Keratinocyte (primary cell): ENCODE measurements around the gene KCNH1. TPM values are rescaled to one million over a fixed set of nuclear protein-coding genes. Genes with fewer than 3 reads are reported as not detected.

Source experiments
- DNase-seq: peaks from one replicate; pipeline ENCODE4 v3.0.0-alpha.2; 2011; ENCODE audit warnings: low read depth, missing footprints, low spot score
- FAIRE-seq: peaks from 2 replicates; lab custom pipeline; 2011; peaks lifted over from hg19 to GRCh38; lab: Jason Lieb, UNC
- H2AFZ ChIP-seq: 2 replicates; pipeline ENCODE4 v1.6.0; 2012; ENCODE audit warnings: low read length, control low read depth, inconsistent platforms; ENCODE audit not compliant: control insufficient read depth
- H3K27ac ChIP-seq: 2 replicates; pipeline ENCODE4 v1.5.1; 2011; ENCODE audit warnings: low read length; ENCODE audit not compliant: control insufficient read depth, insufficient read depth
- H3K27me3 ChIP-seq: 3 replicates; pipeline ENCODE4 v1.6.0; 2011; ENCODE audit warnings: low read length; ENCODE audit not compliant: control insufficient read depth, insufficient read depth; ENCODE audit errors: extremely low read depth
- H3K36me3 ChIP-seq, 2 experiments: 2 replicates in 1 of 2; 3 replicates in 1 of 2; pipeline ENCODE4 v1.5.1; 2011; ENCODE audit warnings: low read length in 2 of 2, mild to moderate bottlenecking in 1 of 2; ENCODE audit not compliant: control insufficient read depth in 2 of 2, insufficient read depth in 2 of 2; ENCODE audit errors: extremely low read depth in 1 of 2
- H3K4me1 ChIP-seq: 3 replicates; pipeline ENCODE4 v1.5.1; 2011; ENCODE audit warnings: low read length; ENCODE audit not compliant: control insufficient read depth, insufficient read depth; ENCODE audit errors: extremely low read depth
- H3K4me2 ChIP-seq: 3 replicates; pipeline ENCODE4 v1.6.0; 2011; ENCODE audit warnings: low read depth, low read length; ENCODE audit not compliant: control insufficient read depth, insufficient read depth; ENCODE audit errors: extremely low read depth
- H3K4me3 ChIP-seq, 3 experiments: fragments of 200-600 bp in 1 of 3; sonication (generic) in 1 of 3; 2 replicates in 2 of 3; 3 replicates in 1 of 3; pipeline ENCODE4 v1.5.1; 2011 to 2016; ENCODE audit warnings: low read length in 3 of 3, mild to moderate bottlenecking in 3 of 3, control low read depth in 2 of 3, inconsistent platforms in 1 of 3, low read depth in 1 of 3, mixed read lengths in 1 of 3, mixed run types in 1 of 3, moderate library complexity in 1 of 3; ENCODE audit not compliant: control insufficient read depth in 2 of 3, insufficient read depth in 2 of 3; ENCODE audit errors: extremely low read depth in 1 of 3
- H3K79me2 ChIP-seq: 2 replicates; pipeline ENCODE4 v1.6.0; 2012; ENCODE audit warnings: low read length; ENCODE audit not compliant: control insufficient read depth, insufficient read depth
- H3K9ac ChIP-seq: 3 replicates; pipeline ENCODE4 v1.6.0; 2011; ENCODE audit warnings: low read length; ENCODE audit not compliant: control insufficient read depth, insufficient read depth; ENCODE audit errors: extremely low read depth
- H3K9me1 ChIP-seq: 3 replicates; pipeline ENCODE4 v1.6.0; 2011; ENCODE audit warnings: low read length; ENCODE audit not compliant: control insufficient read depth, insufficient read depth; ENCODE audit errors: extremely low read depth
- H3K9me3 ChIP-seq: 2 replicates; pipeline ENCODE4 v1.5.1; 2012; ENCODE audit warnings: low read depth, low read length; ENCODE audit not compliant: control insufficient read depth
- H4K20me1 ChIP-seq: 3 replicates; pipeline ENCODE4 v1.6.0; 2011; ENCODE audit warnings: low read length; ENCODE audit not compliant: control insufficient read depth, insufficient read depth; ENCODE audit errors: extremely low read depth
- EZH2 ChIP-seq: IDR thresholded peaks from one replicate; pipeline ENCODE4 v1.6.1; 2012; ENCODE audit warnings: inconsistent platforms, mild to moderate bottlenecking, low read length, moderate library complexity
- dilution Hi-C: fragments of 300-500 bp; cut with MboI; formaldehyde crosslinking; loops from one replicate; pipeline ENCODE4 v1.7.0; 2020; ENCODE audit warnings: low sequenced_read_pairs; ENCODE audit not compliant: extremely low pct_ligation_motif_present
- polyA plus RNA-seq, 5 experiments: library from polyadenylated mRNA; depleted of rRNA in 3 of 5; stranded (reverse) in 3 of 5; stranded (forward) in 1 of 5; unstranded in 1 of 5; fragments of >200 nt; gene quantifications; 1 replicate in 1 of 5; 2 replicates in 3 of 5; 3 replicates in 1 of 5; pipeline versions ENCODE4 v1.2.1 to v1.2.3, GENCODE V29; 2011 to 2012; ENCODE audit warnings: missing spikeins in 2 of 5, low read depth in 1 of 5, low replicate concordance in 1 of 5
- TF ChIP-seq, protein P1 (sequence below), 3 experiments: IDR thresholded peaks in 1 of 3; conservative IDR thresholded peaks in 1 of 3; optimal IDR thresholded peaks in 1 of 3; 2 replicates in 2 of 3; 3 replicates in 1 of 3; pipeline versions ENCODE3 to v1.5.1; 2011; ENCODE audit warnings: low read length in 3 of 3, mild to moderate bottlenecking in 3 of 3, moderate library complexity in 2 of 3, control low read depth in 1 of 3, inconsistent platforms in 1 of 3; ENCODE audit not compliant: insufficient read depth in 2 of 3; ENCODE audit errors: extremely low read depth in 1 of 3

KCNH1 gene
- polyA plus RNA-seq, 1 donor (not counting 4 experiments of a cell fraction or from before 2014, with no cell fraction given) = not detected

DNA sequence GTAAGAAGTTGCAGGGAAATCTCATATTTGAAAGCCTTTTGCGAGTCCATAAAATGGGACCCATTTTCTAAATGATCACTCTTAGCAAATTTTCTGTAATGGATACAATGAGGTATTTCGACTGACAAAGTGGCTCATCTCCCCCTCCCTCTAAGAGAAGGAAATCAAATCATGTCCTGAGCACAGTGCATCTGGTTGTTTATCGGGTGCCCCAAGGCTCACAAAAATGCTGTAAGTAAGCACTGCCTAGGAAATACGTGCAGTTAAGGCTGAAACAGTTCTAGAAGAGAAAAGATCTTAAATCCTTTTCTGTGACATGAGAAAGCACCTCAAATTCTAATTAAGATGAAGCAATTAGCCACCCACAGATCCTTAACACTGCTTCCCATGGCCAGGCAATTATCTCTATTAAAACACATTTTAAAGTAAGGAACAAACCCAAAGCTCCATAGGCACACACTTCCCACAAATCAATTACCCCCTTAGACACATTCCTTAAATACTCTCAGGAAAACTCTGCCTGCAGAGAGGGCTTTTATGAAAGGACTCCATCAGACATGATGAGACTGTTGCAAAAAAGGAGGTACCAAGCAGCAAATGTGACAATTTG lies 216.3 kb downstream of the KCNH1 start:
- Histone ChIP-seq H3K36me3 (no peaks in the 10 kb centered on the region), H3K4me1 (no peaks in the 10 kb centered on the region), H3K4me3 (no peak overlapping the region), H3K9me3 (no peaks in the 10 kb centered on the region), H4K20me1 (no peaks in the 10 kb centered on the region), H3K9me1 (no peaks in the 10 kb centered on the region), H3K9ac (no peak overlapping the region), H2AFZ (no peak overlapping the region), H3K79me2 (no peaks in the 10 kb centered on the region), H3K27ac (no peak overlapping the region), H3K27me3 (no peaks in the 10 kb centered on the region), H3K4me2 (no peak overlapping the region)
- DNase-seq (no peak), FAIRE-seq (no peak)
- TF ChIP-seq, protein P1, sequence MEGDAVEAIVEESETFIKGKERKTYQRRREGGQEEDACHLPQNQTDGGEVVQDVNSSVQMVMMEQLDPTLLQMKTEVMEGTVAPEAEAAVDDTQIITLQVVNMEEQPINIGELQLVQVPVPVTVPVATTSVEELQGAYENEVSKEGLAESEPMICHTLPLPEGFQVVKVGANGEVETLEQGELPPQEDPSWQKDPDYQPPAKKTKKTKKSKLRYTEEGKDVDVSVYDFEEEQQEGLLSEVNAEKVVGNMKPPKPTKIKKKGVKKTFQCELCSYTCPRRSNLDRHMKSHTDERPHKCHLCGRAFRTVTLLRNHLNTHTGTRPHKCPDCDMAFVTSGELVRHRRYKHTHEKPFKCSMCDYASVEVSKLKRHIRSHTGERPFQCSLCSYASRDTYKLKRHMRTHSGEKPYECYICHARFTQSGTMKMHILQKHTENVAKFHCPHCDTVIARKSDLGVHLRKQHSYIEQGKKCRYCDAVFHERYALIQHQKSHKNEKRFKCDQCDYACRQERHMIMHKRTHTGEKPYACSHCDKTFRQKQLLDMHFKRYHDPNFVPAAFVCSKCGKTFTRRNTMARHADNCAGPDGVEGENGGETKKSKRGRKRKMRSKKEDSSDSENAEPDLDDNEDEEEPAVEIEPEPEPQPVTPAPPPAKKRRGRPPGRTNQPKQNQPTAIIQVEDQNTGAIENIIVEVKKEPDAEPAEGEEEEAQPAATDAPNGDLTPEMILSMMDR (optimal IDR thresholded peaks at IDR 0.05 in 1 of 3, IDR thresholded peaks at IDR 0.05 in 1 of 3, conservative IDR thresholded peaks at IDR 0.05 in 1 of 3; ENCODE audit: extremely low read depth in 1 of 3, insufficient read depth in 2 of 3, low read length in 3 of 3) = no peak
- no peak for TF ChIP-seq EZH2
- dilution Hi-C loops = no loop called here

DNA sequence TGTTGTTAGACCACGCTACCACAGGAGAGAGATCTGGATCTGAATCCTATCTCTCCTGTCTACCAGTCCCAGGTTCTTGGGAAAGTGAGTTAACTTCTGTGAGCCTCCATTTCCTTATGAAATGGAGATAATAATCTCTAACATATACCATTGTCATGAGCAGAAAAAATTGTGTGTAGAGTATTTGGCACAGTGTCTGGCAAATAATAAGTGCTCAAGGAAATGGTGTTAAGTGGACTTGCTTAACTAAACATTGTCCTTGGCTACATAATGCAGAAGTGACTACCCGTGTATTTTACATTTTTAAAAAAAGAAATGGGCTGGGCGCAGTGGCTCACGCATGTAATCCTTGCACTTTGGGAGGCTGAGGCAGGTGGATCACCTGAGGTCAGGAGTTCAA lies 217.4 kb downstream of the KCNH1 start:
- H2AFZ ChIP-seq = no peak overlapping the region
- no peak overlapping the region for H3K4me3 ChIP-seq
- H3K9ac ChIP-seq = no peak overlapping the region
- no peaks in the 10 kb centered on the region for H3K9me1 ChIP-seq
- TF ChIP-seq, protein P1 (optimal IDR thresholded peaks at IDR 0.05 in 1 of 3, IDR thresholded peaks at IDR 0.05 in 1 of 3, conservative IDR thresholded peaks at IDR 0.05 in 1 of 3; ENCODE audit: extremely low read depth in 1 of 3, insufficient read depth in 2 of 3, low read length in 3 of 3) = no peak
- TF ChIP-seq EZH2 = no peak
- no peaks in the 10 kb centered on the region for H3K4me1 ChIP-seq
- no peaks in the 10 kb centered on the region for H3K79me2 ChIP-seq
- no peak overlapping the region for H3K27ac ChIP-seq
- DNase-seq = no peak
- dilution Hi-C loops = no loop called here
- FAIRE-seq = no peak
- H3K36me3 ChIP-seq = no peaks in the 10 kb centered on the region
- no peak overlapping the region for H3K4me2 ChIP-seq
- H4K20me1 ChIP-seq = no peaks in the 10 kb centered on the region
- no peaks in the 10 kb centered on the region for H3K9me3 ChIP-seq
- no peaks in the 10 kb centered on the region for H3K27me3 ChIP-seq
